Measurements from ENCODE around the gene CADM2.
"Not testable (repeated sequence)": the region's sequence is repeated elsewhere in the genome, so short reads cannot be mapped to it uniquely, and the experiment has no call there.

CADM2 gene

DNA sequence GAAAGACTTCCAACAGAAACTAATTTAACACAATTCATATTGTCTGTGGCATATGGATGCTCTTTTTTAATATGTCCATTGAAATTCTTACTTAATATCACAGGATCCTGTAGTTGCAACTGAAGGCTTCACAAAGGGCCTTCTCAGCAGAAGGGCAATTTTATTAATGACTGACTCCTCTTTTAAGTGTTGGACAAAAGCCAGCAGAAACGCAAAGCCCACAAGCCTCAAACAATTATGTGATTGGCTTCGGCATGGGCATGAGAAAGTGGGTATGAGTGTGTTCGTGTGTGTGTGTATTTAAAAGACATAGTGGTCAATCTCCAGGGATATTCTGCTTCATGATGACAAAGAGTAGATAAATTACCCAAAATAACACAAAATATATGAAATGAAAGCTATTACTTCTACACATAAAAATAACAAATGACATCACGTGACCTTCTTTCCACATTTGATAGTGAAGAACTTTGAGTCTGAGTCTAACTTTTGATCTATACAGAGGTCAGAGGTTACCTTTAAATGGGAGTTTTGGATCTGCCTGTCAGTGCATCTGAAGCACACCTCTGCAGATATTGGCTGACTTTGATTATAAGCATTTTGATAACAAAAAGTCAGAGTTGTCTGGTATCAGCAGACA lies 496.9 kb downstream of the CADM2 start:
- in situ Hi-C loops (cut with MboI; ENCODE audit: low sequenced_read_pairs): no loop called here

DNA sequence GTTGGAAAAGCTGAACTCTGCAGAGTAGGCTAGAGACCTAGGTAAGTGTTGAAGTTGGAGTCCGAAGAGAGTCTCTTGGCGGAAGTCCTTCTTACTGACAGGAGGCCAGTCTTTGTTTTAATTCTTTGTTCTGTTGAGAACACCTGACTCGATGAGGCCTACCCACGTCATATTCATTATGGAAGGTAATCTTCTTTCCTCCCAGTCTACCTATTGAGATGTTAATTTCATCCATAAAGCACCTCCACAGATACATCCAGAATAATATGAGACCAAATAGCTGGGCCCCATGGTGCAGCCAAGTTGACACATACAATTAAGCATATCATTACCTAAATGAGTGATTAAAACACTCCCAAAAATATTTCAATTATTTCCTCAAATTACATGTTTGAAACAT lies 515.5 kb downstream of the CADM2 start:
- in situ Hi-C loops (cut with MboI; ENCODE audit: low sequenced_read_pairs): no loop called here

DNA sequence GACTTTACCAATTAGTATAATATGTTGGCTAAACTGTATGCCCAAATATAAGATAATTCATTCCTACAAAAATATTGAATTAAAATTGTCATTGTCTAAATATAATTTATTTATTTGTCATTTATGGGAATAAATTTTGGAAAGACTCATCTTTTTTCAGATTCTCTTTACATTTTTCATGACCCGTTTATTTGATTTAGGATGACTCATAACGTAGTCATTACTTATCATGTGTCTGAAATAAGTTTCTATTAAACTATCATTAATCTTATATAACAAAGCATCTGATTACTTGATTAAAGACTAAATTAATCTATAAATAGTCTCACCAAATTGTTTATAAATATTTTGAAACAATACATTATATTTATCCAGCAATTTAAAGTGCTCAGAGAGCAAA lies 516.6 kb downstream of the CADM2 start:
- in situ Hi-C loops (cut with MboI; ENCODE audit: low sequenced_read_pairs): no loop called here

DNA sequence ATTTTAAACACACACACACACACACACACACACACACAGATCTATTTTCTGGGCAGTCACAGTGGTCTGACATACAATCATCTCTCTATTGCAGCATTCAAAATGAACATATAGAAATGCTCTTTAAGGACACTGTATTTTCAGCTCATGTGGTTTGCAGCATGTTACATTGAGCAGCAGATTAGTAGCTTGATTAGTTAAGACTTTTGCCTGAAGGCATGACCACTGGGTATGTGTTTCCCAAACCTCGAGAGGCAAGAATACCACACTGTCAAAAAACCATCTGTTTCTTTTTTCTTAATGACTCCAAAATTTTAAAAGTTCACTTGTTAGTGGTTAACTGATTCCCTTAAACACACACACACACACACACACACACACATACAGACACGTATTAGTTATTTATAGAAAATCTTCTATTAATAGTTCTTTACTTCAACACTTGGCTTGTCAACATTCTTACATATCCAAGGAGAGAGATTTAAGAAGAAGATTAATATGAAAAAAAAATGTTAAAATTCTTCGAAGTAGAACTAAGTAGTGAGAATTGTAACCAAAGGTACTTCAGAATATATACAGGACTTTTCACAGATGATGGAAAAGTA lies 518.2 kb downstream of the CADM2 start:
- in situ Hi-C loops (cut with MboI; ENCODE audit: low sequenced_read_pairs): no loop called here

- in situ Hi-C loops (cut with MboI; ENCODE audit: low sequenced_read_pairs): no loop called here
Measured at GRCh38 chr3:85481411-85482212, 522.8 kb downstream of the CADM2 start.

GRCh38 chr3:85482213-85482490 lies 523.4 kb downstream of the CADM2 start:
- in situ Hi-C loops (cut with MboI; ENCODE audit: low sequenced_read_pairs): no loop called here

GRCh38 chr3:85483986-85484385 lies 525.2 kb downstream of the CADM2 start:
- in situ Hi-C loops (cut with MboI; ENCODE audit: low sequenced_read_pairs): no loop called here

- in situ Hi-C loops (cut with MboI; ENCODE audit: low sequenced_read_pairs): no loop called here
Measured at GRCh38 chr3:85487375-85487774, 528.6 kb downstream of the CADM2 start.

DNA sequence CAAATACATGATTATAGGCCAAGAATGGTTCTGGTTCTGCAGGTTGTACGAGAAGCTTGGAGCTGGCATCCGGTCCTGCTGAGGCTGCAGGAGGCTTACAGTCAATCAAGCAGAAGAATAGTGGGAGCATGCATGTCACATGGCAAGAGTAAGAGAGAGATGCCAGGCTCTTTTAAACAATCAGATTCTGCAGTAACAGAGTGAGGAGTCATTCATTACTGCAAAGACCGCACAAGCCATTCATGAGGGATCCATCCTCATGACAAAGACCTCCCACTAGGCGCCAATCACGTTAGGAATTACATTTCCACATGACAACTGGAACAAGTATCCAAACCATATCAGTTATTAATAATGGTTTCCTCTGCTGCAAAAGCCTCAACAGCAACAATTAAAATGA lies 536.8 kb downstream of the CADM2 start:
- in situ Hi-C loops (cut with MboI; ENCODE audit: low sequenced_read_pairs): no loop called here

DNA sequence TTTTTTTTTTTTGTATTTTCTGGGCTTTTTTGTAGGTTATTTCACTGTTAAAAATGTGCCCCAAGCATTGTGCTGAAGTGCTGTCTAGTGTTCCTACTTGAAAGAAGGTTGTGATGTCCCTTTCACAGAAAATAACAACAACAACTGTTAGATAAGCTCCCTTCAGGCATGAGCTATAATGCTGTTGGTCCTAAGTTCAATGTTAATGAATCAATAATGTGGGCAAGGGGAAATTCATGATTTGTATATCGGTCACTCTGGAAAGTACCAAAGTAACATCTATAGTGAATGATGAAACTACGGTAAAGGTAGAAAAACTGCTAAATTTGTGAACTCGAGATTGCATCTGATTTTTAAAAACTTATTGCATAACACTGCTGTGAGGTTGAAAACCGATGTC lies 539.4 kb downstream of the CADM2 start:
- in situ Hi-C loops (cut with MboI; ENCODE audit: low sequenced_read_pairs): no loop called here

- in situ Hi-C loops (cut with MboI; ENCODE audit: low sequenced_read_pairs): no loop called here
Measured at GRCh38 chr3:85502148-85502875, 543.5 kb downstream of the CADM2 start.

DNA sequence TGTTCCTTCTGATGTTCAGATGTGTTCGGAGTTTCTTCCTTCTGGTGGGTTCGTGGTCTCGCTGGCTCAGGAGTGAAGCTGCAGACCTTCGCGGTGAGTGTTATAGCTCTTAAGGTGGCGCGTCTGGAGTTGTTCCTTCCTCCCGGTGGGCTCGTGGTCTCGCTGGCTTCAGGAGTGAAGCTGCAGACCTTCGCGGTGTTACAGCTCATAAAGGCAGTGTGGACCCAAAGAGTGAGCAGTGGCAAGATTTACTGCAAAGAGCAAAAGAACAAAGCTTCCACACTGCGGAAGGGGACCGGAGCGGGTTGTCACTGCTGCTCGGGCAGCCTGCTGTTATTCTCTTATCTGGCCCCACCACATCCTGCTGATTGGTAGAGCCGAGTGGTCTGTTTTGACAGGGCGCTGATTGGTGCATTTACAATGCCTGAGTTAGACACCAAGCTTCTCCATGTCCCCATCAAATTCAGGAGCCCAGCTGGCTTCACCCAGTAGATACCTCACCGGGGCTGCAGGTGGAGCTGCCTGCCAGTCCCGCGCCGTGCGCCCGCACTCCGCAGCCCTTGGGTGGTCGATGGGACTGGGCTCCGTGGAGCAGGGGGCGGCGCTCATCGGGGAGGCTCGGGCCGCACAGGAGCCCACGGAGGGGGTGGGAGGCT lies 545.5 kb downstream of the CADM2 start:
- in situ Hi-C loops (cut with MboI; ENCODE audit: low sequenced_read_pairs): not testable (repeated sequence)

- in situ Hi-C loops (cut with MboI; ENCODE audit: low sequenced_read_pairs): not testable (repeated sequence)
Measured at GRCh38 chr3:85504785-85505511, 546.2 kb downstream of the CADM2 start.

- in situ Hi-C loops (cut with MboI; ENCODE audit: low sequenced_read_pairs): not testable (repeated sequence)
Measured at GRCh38 chr3:85507052-85507451, 548.3 kb downstream of the CADM2 start.

GRCh38 chr3:85508659-85509058 lies 549.9 kb downstream of the CADM2 start:
- in situ Hi-C loops (cut with MboI; ENCODE audit: low sequenced_read_pairs): no loop called here

GRCh38 chr3:85516146-85516545 lies 557.4 kb downstream of the CADM2 start:
- in situ Hi-C loops (cut with MboI; ENCODE audit: low sequenced_read_pairs): no loop called here

DNA sequence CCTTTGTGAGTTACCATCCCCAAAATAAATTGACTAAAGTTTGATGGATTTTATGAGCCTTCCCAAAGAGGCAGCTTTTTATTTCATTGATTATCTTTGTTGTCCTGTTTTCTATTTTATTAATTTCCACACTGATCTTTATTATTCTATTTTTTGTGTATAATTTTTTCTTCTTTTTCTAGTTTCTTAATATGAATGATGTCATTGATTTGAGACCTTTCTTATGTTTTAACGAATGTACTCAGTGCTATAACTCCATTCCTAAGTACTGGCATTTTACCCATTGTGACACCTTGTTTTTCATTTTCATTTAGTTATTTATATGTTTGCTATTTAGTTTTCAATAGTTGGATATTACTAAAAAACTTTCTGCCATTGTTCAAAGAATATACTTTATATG lies 565.3 kb downstream of the CADM2 start:
- in situ Hi-C loops (cut with MboI; ENCODE audit: low sequenced_read_pairs): no loop called here

DNA sequence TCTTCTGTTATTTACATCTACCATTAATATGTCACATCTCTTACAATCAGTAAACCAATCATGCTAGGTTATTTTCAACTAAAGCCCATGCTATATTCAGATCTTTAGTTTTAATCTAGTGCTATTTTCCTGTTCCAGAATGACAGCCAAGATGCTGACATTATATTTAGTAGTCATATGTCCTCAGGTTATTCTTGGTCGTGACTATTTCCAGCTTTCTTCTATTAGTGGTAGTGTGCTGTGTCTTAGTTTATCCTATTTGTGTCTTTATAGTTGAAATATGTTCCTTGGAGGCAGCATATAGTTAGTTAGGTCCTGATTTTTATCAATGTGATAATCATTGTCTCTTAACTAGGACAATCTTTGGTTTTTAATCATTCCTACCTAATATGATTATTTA lies 566.5 kb downstream of the CADM2 start:
- in situ Hi-C loops (cut with MboI; ENCODE audit: low sequenced_read_pairs): no loop called here

DNA sequence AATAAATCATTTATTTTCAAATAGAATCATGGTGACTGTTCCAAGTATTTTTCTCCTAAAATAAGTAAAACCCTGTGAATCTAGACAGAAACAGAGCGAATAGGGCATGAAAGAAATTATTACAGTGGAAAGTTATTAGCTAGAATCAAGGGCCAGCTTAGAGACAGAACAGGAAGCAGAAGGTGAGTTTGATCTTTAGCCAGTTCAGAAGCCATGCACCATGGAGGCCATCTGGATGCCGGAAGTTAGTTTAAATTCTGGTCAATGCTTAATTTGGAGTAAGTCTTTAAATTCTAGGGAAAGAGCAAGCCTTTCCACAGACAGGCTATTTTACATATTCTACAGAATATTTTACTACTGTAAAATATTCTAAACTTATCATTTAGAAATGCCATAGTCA lies 574.8 kb downstream of the CADM2 start:
- in situ Hi-C loops (cut with MboI; ENCODE audit: low sequenced_read_pairs): no loop called here

- in situ Hi-C loops (cut with MboI; ENCODE audit: low sequenced_read_pairs): no loop called here
Measured at GRCh38 chr3:85535517-85535916, 576.7 kb downstream of the CADM2 start.

- in situ Hi-C loops (cut with MboI; ENCODE audit: low sequenced_read_pairs): no loop called here
Measured at GRCh38 chr3:85539232-85539631, 580.4 kb downstream of the CADM2 start.
